Measurements from ENCODE around the gene MORF4L1.

MORF4L1 gene

GRCh38 chr15:78933187-78933822, 60.6 kb downstream of the MORF4L1 start:
- TF ChIP-seq GATA1 (IDR thresholded peaks at IDR 0.05; ENCODE audit: low read depth, low read length): no peak
- TF ChIP-seq POLR2A (IDR thresholded peaks at IDR 0.05; ENCODE audit: low read length): no peak
- no peak for DNase-seq

- TF ChIP-seq GATA1 (IDR thresholded peaks at IDR 0.05; ENCODE audit: low read depth, low read length) (no peak), POLR2A (IDR thresholded peaks at IDR 0.05; ENCODE audit: low read length) (no peak)
- DNase-seq: no peak
Measured at GRCh38 chr15:78933823-78934654, 61.3 kb downstream of the MORF4L1 start.

GRCh38 chr15:78934655-78935023, 61.9 kb downstream of the MORF4L1 start:
- no peak for TF ChIP-seq GATA1 (IDR thresholded peaks at IDR 0.05; ENCODE audit: low read depth, low read length)
- TF ChIP-seq POLR2A (IDR thresholded peaks at IDR 0.05; ENCODE audit: low read length): no peak
- no peak for DNase-seq

GRCh38 chr15:78937132-78937739, 64.5 kb downstream of the MORF4L1 start:
- no peak for DNase-seq
- TF ChIP-seq POLR2A (IDR thresholded peaks at IDR 0.05; ENCODE audit: low read length): no peak

GRCh38 chr15:78938658-78939488, 66.2 kb downstream of the MORF4L1 start:
- no peak for DNase-seq

GRCh38 chr15:78942741-78943140, 70.1 kb downstream of the MORF4L1 start:
- TF ChIP-seq POLR2A (IDR thresholded peaks at IDR 0.05; ENCODE audit: low read length): no peak
- no peak for TF ChIP-seq GATA1 (IDR thresholded peaks at IDR 0.05; ENCODE audit: low read depth, low read length)
- no peak for DNase-seq

More at GRCh38 chr15:78938658-78939488, 66.2 kb downstream of the MORF4L1 start:
- no peak for TF ChIP-seq GATA1 (IDR thresholded peaks at IDR 0.05; ENCODE audit: low read depth, low read length)
- no peak for TF ChIP-seq POLR2A (IDR thresholded peaks at IDR 0.05; ENCODE audit: low read length)

GRCh38 chr15:78943692-78944091, 71.0 kb downstream of the MORF4L1 start:
- TF ChIP-seq GATA1 (IDR thresholded peaks at IDR 0.05; ENCODE audit: low read depth, low read length) (no peak), POLR2A (IDR thresholded peaks at IDR 0.05; ENCODE audit: low read length) (no peak)
- no peak for DNase-seq

GRCh38 chr15:78944202-78944625, 71.5 kb downstream of the MORF4L1 start:
- DNase-seq: no peak

GRCh38 chr15:78944669-78945407, 72.1 kb downstream of the MORF4L1 start, which contains the start of gene CTSH:
Gene CTSH, minus strand, starts transcription at chr15:78945046. Its CDS starts 65 bp downstream, at chr15:78944981.
- TF ChIP-seq POLR2A (IDR thresholded peaks at IDR 0.05; ENCODE audit: low read length) (no peak), GATA1 (IDR thresholded peaks at IDR 0.05; ENCODE audit: low read depth, low read length) (no peak)

More at GRCh38 chr15:78944202-78944625, 71.5 kb downstream of the MORF4L1 start:
- no peak for TF ChIP-seq GATA1 (IDR thresholded peaks at IDR 0.05; ENCODE audit: low read depth, low read length)
- no peak for TF ChIP-seq POLR2A (IDR thresholded peaks at IDR 0.05; ENCODE audit: low read length)

GRCh38 chr15:78946493-78946892, 73.8 kb downstream of the MORF4L1 start:
- no peak for TF ChIP-seq POLR2A (IDR thresholded peaks at IDR 0.05; ENCODE audit: low read length)
- DNase-seq: no peak

More at GRCh38 chr15:78944669-78945407, 72.1 kb downstream of the MORF4L1 start, which contains the start of gene CTSH:
- peak; percentile 79 to 87 for DNase-seq

- TF ChIP-seq GATA1 (IDR thresholded peaks at IDR 0.05; ENCODE audit: low read depth, low read length) (no peak), POLR2A (IDR thresholded peaks at IDR 0.05; ENCODE audit: low read length) (no peak)
- no peak for DNase-seq
Measured at GRCh38 chr15:78947506-78947905, 74.8 kb downstream of the MORF4L1 start.
